GM23338 (cell line): ENCODE measurements around the gene PADI1.

Experiments used
- CREB1 ChIP-seq: fragments of 250-450 bp; sonication (Bioruptor Pico); IDR thresholded peaks from 2 replicates; pipeline ENCODE4 v1.5.0; 2020; ENCODE audit warnings: low read depth, mild to moderate bottlenecking, moderate library complexity
- CTCF ChIP-seq, 2 experiments: fragments of 200-600 bp in 1 of 2; sonication (generic) in 1 of 2; conservative IDR thresholded peaks; 2 replicates each; pipeline versions ENCODE4 v1.5.1 to v1.6.1; 2016 to 2017; ENCODE audit warnings: antibody characterized with exemption in 2 of 2, low read depth in 2 of 2, mild to moderate bottlenecking in 2 of 2, moderate library complexity in 1 of 2
- EZH2 ChIP-seq: fragments of 200-600 bp; sonication (generic); IDR thresholded peaks from one replicate; pipeline ENCODE4 v1.8.0; 2017; ENCODE audit warnings: antibody characterized with exemption, mild to moderate bottlenecking, low read depth; ENCODE audit not compliant: unreplicated experiment
- EZH2phosphoT487 ChIP-seq: fragments of 200-600 bp; sonication (generic); IDR thresholded peaks from one replicate; pipeline ENCODE4 v1.8.1; 2018; ENCODE audit warnings: antibody characterized with exemption; ENCODE audit not compliant: unreplicated experiment
- JUNB ChIP-seq: IDR thresholded peaks from one replicate; pipeline ENCODE4 v1.6.1; 2016; ENCODE audit warnings: antibody characterized with exemption; ENCODE audit not compliant: unreplicated experiment
- POLR2AphosphoS5 ChIP-seq: IDR thresholded peaks from 2 replicates; pipeline ENCODE4 v1.6.1; 2016; ENCODE audit warnings: antibody characterized with exemption, low read depth
- REST ChIP-seq: IDR thresholded peaks from one replicate; pipeline ENCODE4 v1.6.1; 2018; ENCODE audit warnings: antibody characterized with exemption; ENCODE audit not compliant: unreplicated experiment
- ZNF331 ChIP-seq: fragments of 250-450 bp; sonication (Bioruptor Pico); IDR thresholded peaks from 2 replicates; pipeline ENCODE4 v1.5.0; 2020; ENCODE audit warnings: low read depth, mild to moderate bottlenecking, moderate library complexity

GRCh38 chr1:17204546-17205440, at the start of gene PADI1:
- TF ChIP-seq CTCF (conservative IDR thresholded peaks at IDR 0.05; ENCODE audit: low read depth in 2 of 2) (no peak), CREB1 (CRISPR knock-in tag) (no peak), EZH2 (no peak), REST (no peak), POLR2AphosphoS5 (no peak), EZH2phosphoT487 (no peak), ZNF331 (CRISPR knock-in tag) (no peak), JUNB (no peak)
